DMS53 (cell line): ENCODE measurements around the gene LINC00632.

Experiments
- DNase-seq: peaks from one replicate; lab custom pipeline; 2025; lab: John Stamatoyannopoulos, UW

Gene LINC00632

GRCh38 chrX:140765043-140765784 lies 55.7 kb downstream of the LINC00632 start:
- peak; percentile 49 for DNase-seq

- DNase-seq: peak; percentile 64
Observed at GRCh38 chrX:140766024-140766611, 56.6 kb downstream of the LINC00632 start.

DNA sequence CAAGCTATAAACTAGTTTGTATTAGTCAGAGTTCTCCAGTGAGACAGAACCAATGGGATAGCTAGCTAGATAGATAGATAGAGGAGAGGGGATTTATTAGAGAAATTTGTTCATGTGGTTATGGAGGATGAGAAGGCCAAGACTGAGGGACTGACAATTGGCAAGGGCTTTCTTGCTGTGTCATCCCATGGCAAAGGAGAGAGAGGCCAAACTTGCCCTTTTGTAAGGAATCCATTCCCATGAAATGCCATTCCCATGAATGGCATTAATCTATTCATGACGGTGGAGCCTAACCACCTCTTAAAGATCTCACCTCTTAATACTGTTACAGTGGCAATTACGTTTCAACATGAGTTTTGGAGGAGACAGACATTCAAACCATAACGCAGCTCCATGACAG lies 58.1 kb downstream of the LINC00632 start:
- no peak for DNase-seq

GRCh38 chrX:140775211-140775610 lies 65.7 kb downstream of the LINC00632 start:
- DNase-seq: no peak

DNA sequence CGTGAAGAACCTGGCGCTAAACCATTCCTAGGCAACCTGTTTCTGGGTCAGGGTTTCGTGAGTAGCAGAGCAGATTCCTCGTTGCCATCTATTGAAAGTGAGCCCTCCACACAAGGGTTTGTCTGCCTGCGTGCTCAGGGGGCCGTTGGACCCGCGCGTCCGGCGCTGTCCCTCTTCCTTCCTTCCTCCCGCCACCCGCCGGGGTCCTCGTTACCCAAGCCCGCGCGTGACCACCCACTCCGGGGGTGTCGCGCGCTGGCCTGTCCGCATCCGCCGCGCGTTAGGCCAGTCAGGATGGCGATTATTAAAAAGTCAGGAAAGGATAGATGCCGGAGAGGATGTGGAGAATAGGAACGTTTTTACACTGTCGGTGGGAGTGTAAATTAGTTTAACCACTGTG lies 66.8 kb downstream of the LINC00632 start:
- no peak for DNase-seq

GRCh38 chrX:140794642-140795041 lies 85.1 kb downstream of the LINC00632 start:
- DNase-seq: no peak

GRCh38 chrX:140799216-140799615 lies 89.7 kb downstream of the LINC00632 start:
- DNase-seq: peak; percentile 1

DNA sequence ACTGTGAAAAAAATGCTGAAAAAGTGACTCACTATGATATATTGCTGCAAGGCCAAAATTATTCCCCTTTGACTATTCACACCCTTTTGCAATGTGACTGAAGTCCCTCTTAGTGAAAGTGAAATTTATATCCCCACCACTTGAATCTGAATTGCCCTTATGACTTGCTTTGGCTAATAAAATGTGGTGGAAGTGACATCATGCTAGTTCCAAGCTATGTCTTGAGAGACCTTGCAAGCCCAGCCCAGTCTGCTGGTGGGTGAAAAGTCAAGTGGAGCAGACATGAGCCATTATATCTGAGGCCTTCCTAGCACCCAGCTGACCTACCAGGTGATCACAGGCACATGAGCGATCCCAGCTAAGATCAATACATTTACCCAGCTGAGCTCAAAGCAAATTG lies 94.7 kb downstream of the LINC00632 start:
- DNase-seq: peak; percentile 12

- no peak for DNase-seq
Observed at GRCh38 chrX:140815868-140816267, 106.3 kb downstream of the LINC00632 start.

GRCh38 chrX:140817943-140818342 lies 108.4 kb downstream of the LINC00632 start:
- peak; percentile 68 for DNase-seq

- no peak for DNase-seq
Observed at GRCh38 chrX:140821280-140821679, 111.7 kb downstream of the LINC00632 start.

DNA sequence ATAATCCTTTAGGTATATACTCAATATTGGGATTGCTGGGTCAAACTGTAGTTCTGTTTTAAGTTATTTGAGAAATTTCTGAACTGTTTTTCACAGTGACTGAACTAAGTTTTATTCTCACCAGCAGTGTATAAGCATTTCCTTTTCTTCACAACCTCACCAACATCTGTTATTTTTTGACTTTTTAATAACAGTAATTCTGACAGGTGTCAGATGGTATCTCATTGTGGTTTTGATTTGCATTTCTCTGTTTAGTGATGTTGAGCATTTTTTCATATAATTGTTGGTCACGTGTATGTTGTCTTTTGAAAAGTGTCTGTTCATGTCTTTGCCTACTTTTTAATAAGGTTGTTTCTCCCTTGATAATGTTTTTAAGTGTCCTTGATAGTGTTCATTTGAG lies 112.6 kb downstream of the LINC00632 start:
- no peak for DNase-seq

DNA sequence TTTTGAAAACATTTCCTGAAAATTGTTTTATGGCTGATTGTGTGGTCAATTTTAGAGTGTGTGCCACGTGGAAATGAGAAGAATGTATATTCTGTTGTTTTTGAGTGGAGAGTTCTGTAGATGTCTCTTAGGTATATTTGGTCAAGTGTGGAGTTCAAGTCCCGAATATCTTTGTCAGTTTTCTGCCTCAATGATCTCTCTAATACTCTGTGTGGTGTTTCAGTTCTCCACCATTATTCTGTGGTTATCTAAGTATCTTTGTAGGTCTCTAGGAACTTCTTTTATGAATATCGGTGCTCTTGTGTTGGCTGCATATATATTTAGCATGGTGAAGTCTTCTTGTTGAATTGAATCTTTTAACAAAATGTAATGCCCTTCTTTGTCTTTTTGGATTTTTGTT lies 113.3 kb downstream of the LINC00632 start:
- no peak for DNase-seq

DNA sequence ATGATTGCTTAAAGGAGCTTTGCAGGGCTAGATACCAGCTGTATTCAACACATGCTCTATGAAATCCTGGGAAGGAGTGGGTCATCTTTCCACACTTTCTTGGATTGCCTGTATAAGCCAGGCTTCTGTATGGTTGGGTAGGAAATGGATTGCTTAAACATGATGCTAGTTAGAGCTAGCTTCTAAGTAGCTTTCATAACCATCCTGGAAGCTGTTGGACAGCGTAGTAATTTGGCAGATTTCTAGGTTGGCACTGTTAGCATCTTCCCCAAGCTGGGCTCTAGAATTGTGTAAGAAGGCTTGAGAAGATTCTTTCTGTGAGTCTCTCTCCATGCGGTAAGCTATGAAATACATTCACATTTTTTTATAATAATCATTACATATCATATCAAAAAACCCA lies 127.3 kb downstream of the LINC00632 start:
- DNase-seq: no peak
